Hematopoietic multipotent progenitor cell treated with erythropoietin and hydrocortisone succinate and interleukin-3 and kit ligand, for 8 days (in vitro differentiated cells): ENCODE data around the gene LGALS4.
"Not testable (repeated sequence)": the region's sequence is repeated elsewhere in the genome, so short reads cannot be mapped to it uniquely, and the experiment has no call there.

ENCODE experiments used
- DNase-seq: peaks from one replicate; pipeline ENCODE4 v3.0.0-alpha.2; 2015

LGALS4 gene

GRCh38 chr19:38819231-38819920, 6.6 kb upstream of the LGALS4 start:
- DNase-seq: no peak

DNA sequence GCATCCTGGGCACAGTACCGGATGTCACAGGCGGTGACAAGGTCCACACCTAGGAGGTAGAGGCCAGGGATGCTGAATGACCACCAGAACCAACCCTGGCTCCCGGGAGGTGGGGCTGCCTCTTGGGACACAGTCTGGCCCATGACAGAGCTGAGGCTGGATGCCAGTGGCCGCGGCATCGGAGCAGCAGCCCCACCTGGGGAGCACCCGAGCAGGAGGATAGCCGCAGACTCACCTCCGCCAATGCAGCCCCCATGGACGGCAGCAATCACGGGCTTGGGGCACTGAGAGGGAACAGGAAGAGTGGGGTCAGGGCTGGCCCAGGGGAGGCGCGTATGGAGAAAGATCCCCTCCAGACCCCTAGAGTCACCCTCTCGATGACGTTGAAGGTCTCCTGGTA, 4.3 kb upstream of the LGALS4 start:
- no peak for DNase-seq

- DNase-seq: no peak
Measured at GRCh38 chr19:38816131-38816750, 3.5 kb upstream of the LGALS4 start.

DNA sequence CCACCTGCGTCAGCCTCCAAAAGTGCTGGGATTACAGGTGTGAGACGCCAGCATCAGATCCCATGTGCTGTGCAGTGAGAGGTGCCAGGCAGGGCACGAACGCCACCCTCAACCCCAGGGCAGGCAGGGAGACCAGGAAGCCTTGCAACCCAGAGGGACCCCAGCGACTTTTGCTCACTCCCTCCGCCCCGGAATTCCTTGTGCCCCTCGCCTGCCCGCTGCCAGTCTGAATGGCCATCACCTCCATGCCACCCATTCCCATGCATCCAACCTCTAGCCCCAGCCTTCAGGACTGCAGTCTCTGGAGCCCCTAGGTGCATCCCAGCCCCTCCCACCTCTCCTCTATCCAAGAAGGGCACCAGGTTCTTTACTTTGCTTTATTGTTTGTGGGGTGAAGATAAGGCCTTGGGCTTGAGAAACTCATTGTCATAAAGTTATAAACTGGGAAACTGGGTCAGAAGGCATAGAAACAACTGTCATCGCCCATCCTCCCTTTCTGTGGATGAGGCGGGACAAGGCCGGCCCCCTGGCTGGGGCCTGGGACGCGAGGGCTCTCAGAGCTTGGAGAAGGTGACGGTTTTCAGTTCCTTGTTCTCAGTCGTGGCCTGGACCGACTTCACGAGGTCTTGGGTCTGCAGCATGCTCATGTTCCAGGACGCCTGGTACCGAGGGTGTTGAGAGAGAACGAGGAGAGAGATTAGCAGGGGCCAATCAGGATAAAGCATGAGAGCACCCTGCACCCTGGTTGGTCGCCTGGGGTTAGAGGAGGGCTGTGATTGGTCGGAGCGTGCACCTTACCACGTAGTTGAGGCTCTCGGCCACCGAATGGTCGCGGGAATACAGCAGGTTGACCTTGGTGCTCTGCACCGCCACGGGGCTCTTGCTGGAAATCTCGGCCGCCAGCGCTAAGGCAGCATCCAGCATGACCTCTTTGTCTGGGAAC, 2.6 kb upstream of the LGALS4 start:
- DNase-seq: no peak

- not testable (repeated sequence) for DNase-seq
Measured at GRCh38 chr19:38813932-38814331, 1.2 kb upstream of the LGALS4 start.

GRCh38 chr19:38813323-38813722, 578 bp upstream of the LGALS4 start:
- no peak for DNase-seq

- no peak for DNase-seq
Measured at GRCh38 chr19:38812009-38812840, 520 bp downstream of the LGALS4 start.

DNA sequence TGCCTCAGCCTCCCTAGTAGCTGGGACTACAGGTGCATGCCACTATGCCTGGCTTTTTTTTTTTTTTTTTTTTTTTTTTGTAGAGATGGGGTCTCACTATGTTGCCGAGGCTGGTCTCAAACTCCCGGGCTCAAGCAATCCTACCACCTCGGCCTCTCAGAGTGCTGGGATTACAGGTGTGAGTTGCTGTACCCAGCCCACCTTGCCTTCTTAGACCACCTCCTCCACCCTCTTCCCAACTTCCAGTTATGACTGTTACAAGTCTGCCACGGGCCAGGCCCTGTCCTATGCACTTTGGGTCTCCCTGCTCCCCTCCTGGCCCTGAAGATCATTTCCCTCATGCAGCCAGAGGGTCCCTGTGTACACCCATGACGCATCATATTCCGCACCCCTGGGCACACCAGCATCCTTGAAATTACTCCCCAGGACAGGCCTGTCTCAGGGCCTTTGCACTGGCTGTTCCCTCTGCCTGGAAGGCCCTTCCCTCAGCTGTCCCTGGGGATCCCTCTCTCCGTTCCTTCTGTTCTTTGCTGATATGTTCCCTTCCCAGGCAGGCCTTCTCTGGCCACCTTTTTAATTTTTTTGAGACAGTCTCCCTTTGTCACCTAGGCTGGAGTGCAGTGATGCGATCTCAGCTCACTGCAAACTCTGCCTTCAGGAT, 3.0 kb downstream of the LGALS4 start:
- DNase-seq: no peak

GRCh38 chr19:38808741-38809140, 4.0 kb downstream of the LGALS4 start:
- no peak for DNase-seq

DNA sequence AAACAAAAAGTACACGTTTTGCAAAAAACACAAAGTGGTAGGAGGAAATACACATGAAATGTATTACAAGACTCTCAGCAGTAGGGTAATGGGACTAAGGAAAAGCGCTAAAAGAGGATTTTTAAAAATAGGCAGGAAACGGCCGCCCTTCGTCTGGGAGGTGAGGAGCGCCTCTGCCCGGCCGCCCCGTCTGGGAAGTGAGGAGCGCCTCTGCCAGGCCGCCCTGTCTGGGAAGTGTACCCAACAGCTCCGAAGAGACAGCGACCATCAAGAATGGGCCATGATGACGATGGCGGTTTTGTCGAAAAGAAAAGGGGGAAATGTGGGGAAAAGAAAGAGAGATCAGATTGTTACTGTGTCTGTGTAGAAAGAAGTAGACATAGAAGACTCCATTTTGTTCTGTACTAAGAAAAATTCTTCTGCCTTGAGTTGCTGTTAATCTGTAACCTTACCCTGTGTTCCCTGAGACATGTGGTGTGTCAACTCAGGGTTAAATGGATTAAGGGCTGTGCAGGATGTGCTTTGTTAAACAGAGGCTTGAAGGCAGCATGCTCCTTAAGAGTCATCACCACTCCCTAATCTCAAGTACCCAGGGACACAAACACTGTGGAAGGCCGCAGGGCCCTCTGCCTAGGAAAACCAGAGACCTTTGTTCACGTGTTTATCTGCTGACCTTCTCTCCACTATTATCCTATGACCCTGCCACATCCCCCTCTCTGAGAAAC, 5.2 kb downstream of the LGALS4 start:
- DNase-seq: not testable (repeated sequence)

- DNase-seq: no peak
Measured at GRCh38 chr19:38806371-38806770, 6.4 kb downstream of the LGALS4 start.

DNA sequence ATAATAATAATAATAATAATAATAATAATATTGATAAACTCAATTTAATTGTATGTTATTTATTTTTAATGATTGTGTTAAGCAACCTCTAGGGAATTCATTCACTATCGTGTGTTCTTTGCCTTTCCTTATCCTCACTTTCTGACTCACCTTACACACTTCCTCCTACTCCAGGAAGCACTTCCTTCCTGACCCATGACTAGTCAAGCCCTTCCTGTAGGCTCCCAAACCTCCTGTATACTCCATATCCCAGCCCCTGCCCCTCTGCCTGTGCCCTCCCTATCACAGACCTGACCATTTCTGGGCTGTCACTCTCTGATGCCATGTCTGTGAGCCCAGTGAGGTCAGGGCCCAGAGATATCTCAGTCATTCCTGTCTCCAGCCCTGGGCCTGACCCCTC, 7.6 kb downstream of the LGALS4 start:
- no peak for DNase-seq

DNA sequence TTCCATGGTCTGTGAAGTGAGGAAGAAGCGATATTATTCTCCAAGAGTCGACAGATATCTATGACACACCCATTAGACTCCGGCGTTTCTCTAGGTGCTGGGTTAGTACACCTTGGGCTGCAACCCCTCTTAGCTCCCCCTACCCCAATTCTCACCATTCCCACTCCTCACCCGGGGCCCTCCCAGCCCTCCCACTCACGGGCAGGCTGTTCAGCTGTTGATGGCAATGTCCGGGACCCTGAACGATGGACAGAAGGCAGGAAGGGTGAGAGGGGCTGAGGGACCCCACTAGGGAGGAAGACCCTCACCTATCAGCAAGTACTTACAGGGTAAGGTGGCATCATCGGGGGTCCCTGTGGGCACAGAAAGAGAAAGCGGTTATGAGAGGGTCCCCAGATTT, 9.2 kb downstream of the LGALS4 start:
- no peak for DNase-seq

GRCh38 chr19:38801359-38802095, 11.2 kb downstream of the LGALS4 start:
- DNase-seq: no peak

DNA sequence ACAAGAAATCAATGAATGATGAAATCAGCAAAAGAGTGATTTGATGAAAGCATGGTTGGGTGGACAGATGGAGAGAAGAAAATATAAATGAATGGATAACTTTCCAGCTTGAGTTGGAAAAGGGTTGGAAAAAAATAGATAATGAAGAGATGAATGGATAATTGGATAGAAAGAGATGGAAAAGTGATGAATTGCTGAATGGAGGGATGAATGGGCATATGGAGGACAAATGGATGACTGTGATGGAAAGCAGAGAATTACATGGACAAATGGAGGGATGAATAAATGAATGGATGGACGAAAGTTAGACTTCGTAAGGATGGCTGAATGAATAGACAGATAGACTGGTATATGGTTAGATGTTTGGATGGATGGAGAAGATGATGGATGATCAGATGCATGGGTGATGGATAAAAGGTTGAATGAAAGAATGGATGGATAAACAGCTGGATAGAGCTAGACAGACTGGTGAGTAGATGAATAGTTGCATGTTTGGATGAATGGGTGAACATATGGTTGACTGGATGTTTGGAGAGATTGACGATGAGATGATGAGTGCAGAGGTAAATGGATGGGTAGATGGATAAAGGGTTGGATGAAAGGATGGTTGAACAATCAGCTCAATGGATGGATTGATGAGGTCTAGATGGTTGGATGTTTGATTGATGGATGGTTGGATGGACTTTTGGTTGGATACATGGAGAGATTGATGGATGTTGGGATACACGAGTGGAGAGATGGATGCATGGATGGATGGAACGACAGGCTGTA, 12.0 kb downstream of the LGALS4 start:
- DNase-seq: no peak

- DNase-seq: no peak
Measured at GRCh38 chr19:38799104-38799503, 13.6 kb downstream of the LGALS4 start.

- not testable (repeated sequence) for DNase-seq
Measured at GRCh38 chr19:38797781-38798180, 15.0 kb downstream of the LGALS4 start.

DNA sequence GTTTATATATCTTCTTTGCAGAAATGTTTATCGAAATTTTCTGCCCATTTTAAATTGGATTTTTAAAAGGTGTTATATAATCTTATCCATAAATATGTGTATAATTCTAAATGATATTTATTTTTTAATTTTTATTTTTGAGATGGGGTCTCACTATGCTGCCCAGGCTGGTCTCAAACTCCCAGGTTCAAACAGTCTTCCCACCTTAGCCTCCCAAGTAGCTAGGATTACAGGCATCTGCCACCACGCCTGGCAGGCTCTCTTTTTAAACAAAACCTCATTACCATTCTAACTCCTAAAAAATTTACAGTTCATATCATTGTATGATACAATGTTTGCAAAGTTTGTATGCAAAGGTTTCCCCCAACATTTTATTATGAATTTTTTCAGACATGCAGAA, 16.6 kb downstream of the LGALS4 start:
- DNase-seq: no peak

DNA sequence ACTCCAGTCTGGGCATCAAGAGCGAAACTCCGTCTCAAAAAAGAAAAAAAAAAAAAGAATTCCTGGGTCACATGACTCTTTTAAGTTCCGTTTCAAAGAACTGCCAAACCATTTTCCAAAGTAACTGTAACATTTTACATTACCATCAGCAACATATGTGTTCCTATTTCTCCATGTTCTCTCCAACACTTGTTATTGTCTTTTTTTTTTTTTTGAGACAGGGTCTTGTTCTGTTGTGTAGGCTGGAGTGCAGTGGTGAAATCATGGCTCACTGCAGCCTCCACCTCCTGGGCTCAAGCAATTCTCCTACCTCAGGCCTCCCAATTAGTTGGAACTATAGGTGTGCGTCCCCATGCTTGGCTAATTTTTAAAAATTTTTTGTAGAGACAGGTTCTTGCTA, 17.2 kb downstream of the LGALS4 start:
- no peak for DNase-seq

DNA sequence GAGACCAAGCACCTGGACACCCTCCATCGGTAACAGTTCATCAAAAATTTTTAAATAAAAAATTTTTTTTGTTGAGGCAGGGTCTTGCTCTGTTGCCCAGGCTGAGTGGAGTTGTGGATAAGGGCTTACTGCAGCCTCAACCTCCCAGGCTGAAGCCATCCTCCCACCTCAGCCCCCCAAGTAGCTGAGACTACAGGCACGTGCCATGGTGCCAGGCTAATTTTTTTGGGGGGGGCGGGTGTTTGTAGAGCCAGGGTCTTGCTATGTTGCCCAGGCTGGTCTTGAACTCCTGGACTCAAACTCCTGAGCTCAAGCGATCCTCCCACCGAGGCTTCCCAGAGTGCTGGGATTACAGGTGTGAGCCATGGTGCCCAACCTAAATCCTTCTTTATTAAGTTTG, 19.1 kb downstream of the LGALS4 start:
- no peak for DNase-seq
